Heart left ventricle (tissue), 13 donors: ENCODE measurements around the gene C2CD4C.

Experiments
- CTCF ChIP-seq, 12 donors: fragments of 200-600 bp; sonication (generic) in 4 of 12; IDR thresholded peaks; one replicate each; pipeline versions ENCODE4 v1.5.0 to v1.8.0; 2018 to 2022; ENCODE audit warnings: antibody characterized with exemption in 12 of 12, mild to moderate bottlenecking in 5 of 12
- POLR2A ChIP-seq, 2 donors: fragments of 450-650 bp; IDR thresholded peaks; one replicate each; pipeline ENCODE4 v1.6.1; 2017; ENCODE audit warnings: antibody characterized with exemption in 2 of 2, mild to moderate bottlenecking in 2 of 2, moderate library complexity in 2 of 2
- donor health status: ischemic (EF 13 %, LVEDD 7.1; RV severe dilation, severe dysfunction).
- donor health status: DM: no; HTN: yes; CAD: no.
- donor health status: DM: no; HTN: no; CAD: no.
- donor health status: ischemic (EF 25% LVEDD 6.9; RV normal size, moderate dysfunction).
- donor health status: ischemic (EF 25% LVEDD 5.7; RV mildly dilated, moderate dysfunction).
- donor health status: ischemic (EF 35%, LVEDD 5.7; RV mildly dilated, moderate dysfunction).
- donor health status: nonischemic (EF 11% LVEDD 7.7; RV severe dilation, severe dysfunction).
- donor health status: DM: yes; HTN: yes; CAD: no.
- donor health status: PGD.
- donor health status: ischemic (EF 29% LVEDD 5.4; RV normal size, mild dysfunction).
- donor health status: nonischemic (EF 23%, LVEDD 6.1; RV moderate dilation, normal function).

- TF ChIP-seq CTCF (IDR thresholded peaks at IDR 0.05) (no peak), POLR2A (IDR thresholded peaks at IDR 0.05) (no peak)
These were observed 44.7 kb upstream of the C2CD4C start for GRCh38 chr19:453606-454005.
